ENCODE results near the gene PPBP. TPM values are rescaled to one million over a fixed set of nuclear protein-coding genes. Genes with fewer than 3 reads are reported as not detected.

The PPBP gene
- total RNA-seq, 1 experiment from 2014 or later = not detected

DNA sequence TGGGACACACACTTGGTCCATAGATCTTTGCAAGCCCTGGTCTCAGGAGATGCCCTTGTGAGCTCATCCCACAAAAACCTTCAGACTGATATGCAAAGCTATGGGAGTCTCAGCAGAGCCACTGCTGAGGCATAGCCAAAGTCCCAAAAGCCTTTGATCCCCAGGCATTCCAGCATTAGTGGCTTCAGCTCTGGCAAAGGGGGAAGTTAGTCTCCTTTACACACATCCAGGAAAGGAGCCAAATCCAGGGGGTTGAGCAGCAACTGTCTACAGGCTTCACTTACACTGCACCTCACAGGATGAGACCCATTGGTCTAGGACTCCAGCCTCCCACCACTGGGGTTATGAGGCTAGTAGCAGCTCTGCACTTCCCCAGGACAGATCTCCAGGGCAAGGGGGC is 20.1 kb downstream of the PPBP start (continued):
- no peak for TF ChIP-seq FOXK1 (CRISPR knock-in tag; IDR thresholded peaks at IDR 0.05)
- TF ChIP-seq, protein P1, sequence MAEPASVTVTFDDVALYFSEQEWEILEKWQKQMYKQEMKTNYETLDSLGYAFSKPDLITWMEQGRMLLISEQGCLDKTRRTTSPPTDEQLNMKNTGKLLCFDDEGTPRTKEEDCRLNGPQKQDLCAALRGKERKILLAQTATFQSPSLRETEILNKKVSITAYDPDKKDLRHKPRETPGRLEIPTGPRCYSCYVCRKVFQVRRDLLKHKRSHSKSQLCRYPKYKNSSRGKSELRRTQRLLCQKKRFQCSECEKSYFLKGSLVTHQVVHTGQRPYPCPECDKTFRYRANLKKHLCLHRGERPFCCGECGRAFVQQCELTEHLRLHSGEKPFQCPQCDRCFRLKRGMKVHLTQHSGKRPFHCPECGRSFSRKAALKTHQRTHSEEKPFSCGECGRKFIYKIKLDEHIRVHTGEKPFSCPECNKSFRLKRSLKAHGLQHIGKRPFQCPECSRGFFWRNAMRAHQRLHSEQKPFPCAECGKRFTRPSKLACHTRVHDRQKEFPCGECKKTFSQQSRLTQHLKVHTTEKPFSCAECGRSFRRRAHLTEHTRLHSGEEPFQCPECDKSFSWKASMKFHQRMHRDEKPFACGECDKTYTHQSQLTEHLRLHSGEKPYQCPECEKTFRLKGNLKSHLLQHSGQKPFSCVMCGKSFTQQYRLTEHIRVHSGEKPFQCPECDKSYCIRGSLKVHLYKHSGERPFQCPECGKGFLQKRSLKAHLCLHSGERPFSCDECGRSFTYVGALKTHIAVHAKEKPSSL (CRISPR knock-in tag; conservative IDR thresholded peaks at IDR 0.05) = no peak

DNA sequence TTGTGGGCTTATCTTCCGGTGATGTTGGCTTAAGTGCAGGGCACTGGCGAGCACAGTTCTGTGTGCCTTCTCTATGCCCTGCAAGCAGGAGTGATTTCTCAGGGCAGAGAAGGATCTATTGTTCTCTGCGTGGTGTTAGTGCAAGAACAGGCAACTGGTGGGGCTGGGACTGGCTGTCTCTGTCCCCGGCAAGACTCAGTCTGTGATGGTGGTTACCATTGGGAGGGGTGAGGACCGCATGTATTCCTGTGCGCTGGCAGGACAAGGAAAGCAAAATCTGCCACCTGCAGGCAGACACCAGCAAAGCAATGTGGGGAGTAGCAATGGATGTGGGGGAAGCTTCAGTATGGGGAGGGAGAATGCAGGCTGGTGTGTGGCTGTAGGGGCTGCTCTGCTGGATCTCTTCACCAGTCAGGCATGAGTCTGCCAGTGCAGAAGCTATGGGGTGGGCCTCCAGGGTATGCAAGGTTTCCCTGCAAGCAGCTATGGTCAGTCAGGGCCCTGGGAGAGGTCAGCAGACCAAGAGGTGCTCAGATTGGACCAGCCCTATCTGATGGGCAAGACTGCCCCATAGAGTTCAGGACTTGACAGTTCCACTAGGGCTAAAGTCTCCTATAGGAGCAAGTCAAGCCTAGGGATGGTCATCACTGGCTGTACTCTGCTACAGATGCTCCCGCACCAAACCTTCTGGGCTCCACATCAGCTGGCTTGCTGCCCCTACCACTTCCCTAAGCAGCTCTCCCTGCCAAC is 23.0 kb downstream of the PPBP start:
- POLR2A ChIA-PET = no interaction called here
- peak; percentile 98 for ATAC-seq
- peak; percentile 82 for DNase-seq (ENCODE audit: low spot score)
- TF ChIP-seq, protein P2, sequence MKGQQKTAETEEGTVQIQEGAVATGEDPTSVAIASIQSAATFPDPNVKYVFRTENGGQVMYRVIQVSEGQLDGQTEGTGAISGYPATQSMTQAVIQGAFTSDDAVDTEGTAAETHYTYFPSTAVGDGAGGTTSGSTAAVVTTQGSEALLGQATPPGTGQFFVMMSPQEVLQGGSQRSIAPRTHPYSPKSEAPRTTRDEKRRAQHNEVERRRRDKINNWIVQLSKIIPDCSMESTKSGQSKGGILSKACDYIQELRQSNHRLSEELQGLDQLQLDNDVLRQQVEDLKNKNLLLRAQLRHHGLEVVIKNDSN (CRISPR knock-in tag; IDR thresholded peaks at IDR 0.05) = no peak
- TF ChIP-seq, protein P3, sequence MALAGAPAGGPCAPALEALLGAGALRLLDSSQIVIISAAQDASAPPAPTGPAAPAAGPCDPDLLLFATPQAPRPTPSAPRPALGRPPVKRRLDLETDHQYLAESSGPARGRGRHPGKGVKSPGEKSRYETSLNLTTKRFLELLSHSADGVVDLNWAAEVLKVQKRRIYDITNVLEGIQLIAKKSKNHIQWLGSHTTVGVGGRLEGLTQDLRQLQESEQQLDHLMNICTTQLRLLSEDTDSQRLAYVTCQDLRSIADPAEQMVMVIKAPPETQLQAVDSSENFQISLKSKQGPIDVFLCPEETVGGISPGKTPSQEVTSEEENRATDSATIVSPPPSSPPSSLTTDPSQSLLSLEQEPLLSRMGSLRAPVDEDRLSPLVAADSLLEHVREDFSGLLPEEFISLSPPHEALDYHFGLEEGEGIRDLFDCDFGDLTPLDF (CRISPR knock-in tag; IDR thresholded peaks at IDR 0.05) = no peak
- TF ChIP-seq, protein P4, sequence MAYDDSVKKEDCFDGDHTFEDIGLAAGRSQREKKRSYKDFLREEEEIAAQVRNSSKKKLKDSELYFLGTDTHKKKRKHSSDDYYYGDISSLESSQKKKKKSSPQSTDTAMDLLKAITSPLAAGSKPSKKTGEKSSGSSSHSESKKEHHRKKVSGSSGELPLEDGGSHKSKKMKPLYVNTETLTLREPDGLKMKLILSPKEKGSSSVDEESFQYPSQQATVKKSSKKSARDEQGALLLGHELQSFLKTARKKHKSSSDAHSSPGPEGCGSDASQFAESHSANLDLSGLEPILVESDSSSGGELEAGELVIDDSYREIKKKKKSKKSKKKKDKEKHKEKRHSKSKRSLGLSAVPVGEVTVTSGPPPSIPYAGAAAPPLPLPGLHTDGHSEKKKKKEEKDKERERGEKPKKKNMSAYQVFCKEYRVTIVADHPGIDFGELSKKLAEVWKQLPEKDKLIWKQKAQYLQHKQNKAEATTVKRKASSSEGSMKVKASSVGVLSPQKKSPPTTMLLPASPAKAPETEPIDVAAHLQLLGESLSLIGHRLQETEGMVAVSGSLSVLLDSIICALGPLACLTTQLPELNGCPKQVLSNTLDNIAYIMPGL (CRISPR knock-in tag; IDR thresholded peaks at IDR 0.05) = peak; percentile 41; the same call in 1 of the 2 replicates
- peak; percentile 49; the same call in 1 of the 2 replicates for TF ChIP-seq TEAD1 (CRISPR knock-in tag; IDR thresholded peaks at IDR 0.05)
- TF ChIP-seq, protein P5, sequence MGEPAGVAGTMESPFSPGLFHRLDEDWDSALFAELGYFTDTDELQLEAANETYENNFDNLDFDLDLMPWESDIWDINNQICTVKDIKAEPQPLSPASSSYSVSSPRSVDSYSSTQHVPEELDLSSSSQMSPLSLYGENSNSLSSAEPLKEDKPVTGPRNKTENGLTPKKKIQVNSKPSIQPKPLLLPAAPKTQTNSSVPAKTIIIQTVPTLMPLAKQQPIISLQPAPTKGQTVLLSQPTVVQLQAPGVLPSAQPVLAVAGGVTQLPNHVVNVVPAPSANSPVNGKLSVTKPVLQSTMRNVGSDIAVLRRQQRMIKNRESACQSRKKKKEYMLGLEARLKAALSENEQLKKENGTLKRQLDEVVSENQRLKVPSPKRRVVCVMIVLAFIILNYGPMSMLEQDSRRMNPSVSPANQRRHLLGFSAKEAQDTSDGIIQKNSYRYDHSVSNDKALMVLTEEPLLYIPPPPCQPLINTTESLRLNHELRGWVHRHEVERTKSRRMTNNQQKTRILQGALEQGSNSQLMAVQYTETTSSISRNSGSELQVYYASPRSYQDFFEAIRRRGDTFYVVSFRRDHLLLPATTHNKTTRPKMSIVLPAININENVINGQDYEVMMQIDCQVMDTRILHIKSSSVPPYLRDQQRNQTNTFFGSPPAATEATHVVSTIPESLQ (CRISPR knock-in tag; IDR thresholded peaks at IDR 0.05) = no peak
- TF ChIP-seq KAT7 (CRISPR knock-in tag; IDR thresholded peaks at IDR 0.05; ENCODE audit: borderline replicate concordance) = no peak
- TF ChIP-seq, protein P6, sequence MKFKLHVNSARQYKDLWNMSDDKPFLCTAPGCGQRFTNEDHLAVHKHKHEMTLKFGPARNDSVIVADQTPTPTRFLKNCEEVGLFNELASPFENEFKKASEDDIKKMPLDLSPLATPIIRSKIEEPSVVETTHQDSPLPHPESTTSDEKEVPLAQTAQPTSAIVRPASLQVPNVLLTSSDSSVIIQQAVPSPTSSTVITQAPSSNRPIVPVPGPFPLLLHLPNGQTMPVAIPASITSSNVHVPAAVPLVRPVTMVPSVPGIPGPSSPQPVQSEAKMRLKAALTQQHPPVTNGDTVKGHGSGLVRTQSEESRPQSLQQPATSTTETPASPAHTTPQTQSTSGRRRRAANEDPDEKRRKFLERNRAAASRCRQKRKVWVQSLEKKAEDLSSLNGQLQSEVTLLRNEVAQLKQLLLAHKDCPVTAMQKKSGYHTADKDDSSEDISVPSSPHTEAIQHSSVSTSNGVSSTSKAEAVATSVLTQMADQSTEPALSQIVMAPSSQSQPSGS (CRISPR knock-in tag; IDR thresholded peaks at IDR 0.05; ENCODE audit: borderline replicate concordance, low read depth) = no peak
- peak; percentile 59; the same call in 1 of the 2 replicates for TF ChIP-seq ETV6 (CRISPR knock-in tag; IDR thresholded peaks at IDR 0.05)
- TF ChIP-seq, protein P7, sequence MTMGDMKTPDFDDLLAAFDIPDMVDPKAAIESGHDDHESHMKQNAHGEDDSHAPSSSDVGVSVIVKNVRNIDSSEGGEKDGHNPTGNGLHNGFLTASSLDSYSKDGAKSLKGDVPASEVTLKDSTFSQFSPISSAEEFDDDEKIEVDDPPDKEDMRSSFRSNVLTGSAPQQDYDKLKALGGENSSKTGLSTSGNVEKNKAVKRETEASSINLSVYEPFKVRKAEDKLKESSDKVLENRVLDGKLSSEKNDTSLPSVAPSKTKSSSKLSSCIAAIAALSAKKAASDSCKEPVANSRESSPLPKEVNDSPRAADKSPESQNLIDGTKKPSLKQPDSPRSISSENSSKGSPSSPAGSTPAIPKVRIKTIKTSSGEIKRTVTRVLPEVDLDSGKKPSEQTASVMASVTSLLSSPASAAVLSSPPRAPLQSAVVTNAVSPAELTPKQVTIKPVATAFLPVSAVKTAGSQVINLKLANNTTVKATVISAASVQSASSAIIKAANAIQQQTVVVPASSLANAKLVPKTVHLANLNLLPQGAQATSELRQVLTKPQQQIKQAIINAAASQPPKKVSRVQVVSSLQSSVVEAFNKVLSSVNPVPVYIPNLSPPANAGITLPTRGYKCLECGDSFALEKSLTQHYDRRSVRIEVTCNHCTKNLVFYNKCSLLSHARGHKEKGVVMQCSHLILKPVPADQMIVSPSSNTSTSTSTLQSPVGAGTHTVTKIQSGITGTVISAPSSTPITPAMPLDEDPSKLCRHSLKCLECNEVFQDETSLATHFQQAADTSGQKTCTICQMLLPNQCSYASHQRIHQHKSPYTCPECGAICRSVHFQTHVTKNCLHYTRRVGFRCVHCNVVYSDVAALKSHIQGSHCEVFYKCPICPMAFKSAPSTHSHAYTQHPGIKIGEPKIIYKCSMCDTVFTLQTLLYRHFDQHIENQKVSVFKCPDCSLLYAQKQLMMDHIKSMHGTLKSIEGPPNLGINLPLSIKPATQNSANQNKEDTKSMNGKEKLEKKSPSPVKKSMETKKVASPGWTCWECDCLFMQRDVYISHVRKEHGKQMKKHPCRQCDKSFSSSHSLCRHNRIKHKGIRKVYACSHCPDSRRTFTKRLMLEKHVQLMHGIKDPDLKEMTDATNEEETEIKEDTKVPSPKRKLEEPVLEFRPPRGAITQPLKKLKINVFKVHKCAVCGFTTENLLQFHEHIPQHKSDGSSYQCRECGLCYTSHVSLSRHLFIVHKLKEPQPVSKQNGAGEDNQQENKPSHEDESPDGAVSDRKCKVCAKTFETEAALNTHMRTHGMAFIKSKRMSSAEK (CRISPR knock-in tag; IDR thresholded peaks at IDR 0.05; ENCODE audit: borderline replicate concordance) = no peak
- no peak for TF ChIP-seq ESRRA (CRISPR knock-in tag; IDR thresholded peaks at IDR 0.05; ENCODE audit: borderline replicate concordance)
- TF ChIP-seq FOXK1 (CRISPR knock-in tag; IDR thresholded peaks at IDR 0.05) = no peak
- TF ChIP-seq, protein P8, sequence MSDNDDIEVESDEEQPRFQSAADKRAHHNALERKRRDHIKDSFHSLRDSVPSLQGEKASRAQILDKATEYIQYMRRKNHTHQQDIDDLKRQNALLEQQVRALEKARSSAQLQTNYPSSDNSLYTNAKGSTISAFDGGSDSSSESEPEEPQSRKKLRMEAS (CRISPR knock-in tag; IDR thresholded peaks at IDR 0.05) = peak; percentile 45
- no peak for TF ChIP-seq EMX1 (CRISPR knock-in tag; IDR thresholded peaks at IDR 0.05)
- TF ChIP-seq, protein P1 (CRISPR knock-in tag; conservative IDR thresholded peaks at IDR 0.05) = no peak
- no peak for TF ChIP-seq ATF1 (CRISPR knock-in tag; IDR thresholded peaks at IDR 0.05)

More for the DNA sequence above, 23.0 kb downstream of the PPBP start:
- H3K4me3 Mint-ChIP-seq = no peak overlapping the region
- H3K9me3 Mint-ChIP-seq = peaks cover 41% of the 10 kb centered on the region
- CTCF ChIA-PET = interaction anchor here (0.6 to 1.7 kb wide), 32 partner anchors 9 to 391 kb away, joined by 3 to 13 read pairs (median 4); partner anchors contain the start of genes CXCL3, CXCL5, PF4 and PF4V1
- H3K4me1 Mint-ChIP-seq = peaks cover 3% of the 10 kb centered on the region
- H3K36me3 Mint-ChIP-seq = peaks cover 38% of the 10 kb centered on the region
- H3K27me3 Mint-ChIP-seq (ENCODE audit: low read depth) = peaks cover 6% of the 10 kb centered on the region
- no peak overlapping the region for H3K27ac Mint-ChIP-seq
